GM21737 (cell line): ENCODE data around the gene PNRC1.
"Not testable (repeated sequence)": the region's sequence is repeated elsewhere in the genome, so short reads cannot be mapped to it uniquely, and the experiment has no call there.

Source experiments
- ATAC-seq: cut with Tn5 transposase; IDR thresholded peaks from one replicate; pipeline ENCODE4 v1.9.1; 2021; ENCODE audit warnings: mild to moderate bottlenecking, moderate library complexity; ENCODE audit not compliant: unreplicated experiment

PNRC1 gene

DNA sequence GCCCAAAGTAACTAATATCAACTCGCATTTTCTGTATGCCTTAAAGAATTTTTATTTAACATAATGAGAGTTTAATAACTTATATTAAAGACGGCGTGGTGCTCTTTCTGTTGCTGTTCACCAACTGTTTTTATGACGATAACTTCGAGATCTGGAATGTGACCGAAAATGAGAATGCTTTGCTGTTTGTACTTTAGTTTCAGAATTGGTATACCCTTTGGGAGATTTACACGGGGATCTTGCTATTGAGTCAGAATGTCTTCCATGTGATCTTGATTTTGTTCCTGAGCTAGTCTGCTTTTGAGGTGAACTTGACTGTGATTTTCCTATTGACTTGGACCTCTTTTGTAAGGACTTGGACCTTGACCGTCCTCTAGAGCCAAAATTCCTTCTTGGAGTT, 17.9 kb downstream of the PNRC1 start:
- no peak for ATAC-seq

DNA sequence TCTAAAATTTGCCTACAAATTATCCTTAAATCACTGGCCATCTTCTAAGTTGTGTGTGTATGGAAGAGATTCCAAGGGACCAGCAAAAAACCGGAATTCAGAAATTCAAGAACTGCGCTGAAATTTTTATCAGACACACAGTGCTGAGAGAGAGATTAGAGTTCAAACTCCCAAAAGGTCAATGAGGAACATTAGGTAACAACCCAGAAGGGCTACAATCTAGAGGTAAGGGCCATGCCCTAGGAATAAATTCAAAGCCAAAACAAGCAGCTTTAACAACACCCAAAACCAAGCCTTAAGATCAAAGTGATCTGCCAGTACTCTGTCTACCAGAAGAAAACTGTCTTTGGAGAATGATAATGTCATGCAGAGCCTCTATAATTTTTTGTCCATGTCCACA, 19.6 kb downstream of the PNRC1 start:
- ATAC-seq = no peak

DNA sequence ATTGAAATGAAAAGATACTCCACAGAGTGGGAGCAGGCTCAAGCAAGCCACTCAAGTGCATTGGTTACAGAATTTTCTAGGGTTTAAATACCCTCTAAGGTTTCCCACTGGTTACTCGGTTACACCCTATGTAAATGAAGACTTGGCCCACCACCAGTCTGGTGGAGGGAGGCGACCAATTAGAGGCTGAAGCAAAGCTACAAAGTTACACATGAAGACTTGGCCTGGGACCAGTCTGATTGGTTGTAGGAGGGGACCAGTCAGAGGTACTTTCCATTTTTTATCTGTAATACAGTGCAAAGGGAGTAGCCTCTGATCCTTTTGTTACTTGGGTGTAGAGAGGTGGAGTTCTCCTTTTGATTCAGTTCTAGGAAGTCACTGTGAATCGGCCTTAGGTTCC, 29.7 kb downstream of the PNRC1 start:
- ATAC-seq = no peak

DNA sequence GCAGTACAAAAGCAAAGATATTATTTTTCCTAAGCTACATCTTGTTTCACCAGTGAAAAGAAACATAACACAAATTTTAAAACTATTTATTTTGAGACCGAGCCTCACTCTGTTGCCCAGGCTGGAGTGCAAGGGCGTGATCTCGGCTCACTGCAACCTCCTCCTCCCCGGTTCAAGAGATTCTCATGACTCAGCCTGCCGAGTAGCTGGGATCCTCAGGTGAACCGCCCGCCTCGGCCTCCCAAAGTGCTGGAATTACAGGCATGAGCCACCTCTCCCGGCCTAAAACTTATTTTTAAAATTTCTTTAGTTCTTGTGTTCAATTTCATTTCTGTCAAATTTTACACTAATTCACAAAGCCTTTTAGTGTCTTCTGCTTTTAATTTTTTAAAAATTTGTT, 31.4 kb downstream of the PNRC1 start:
- no peak for ATAC-seq

DNA sequence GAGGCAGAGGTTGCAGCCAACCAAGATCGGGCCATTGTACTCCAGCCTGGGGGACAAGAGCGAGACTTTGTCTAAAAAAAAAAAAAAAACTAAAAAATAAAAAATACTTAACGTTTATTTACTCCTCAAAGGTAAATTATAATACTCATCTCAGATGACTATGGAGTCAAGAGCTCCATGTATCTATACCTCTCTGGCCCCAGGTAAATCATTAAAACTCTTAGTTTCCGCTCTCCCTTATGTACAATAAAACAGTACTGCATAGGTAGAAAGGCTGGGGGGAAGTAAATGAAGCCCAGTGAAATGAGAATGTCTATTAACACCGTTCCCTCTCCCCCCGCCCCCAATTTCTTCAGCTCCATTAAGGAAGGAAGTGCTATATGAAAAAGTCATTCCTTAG, 36.2 kb downstream of the PNRC1 start:
- no peak for ATAC-seq

DNA sequence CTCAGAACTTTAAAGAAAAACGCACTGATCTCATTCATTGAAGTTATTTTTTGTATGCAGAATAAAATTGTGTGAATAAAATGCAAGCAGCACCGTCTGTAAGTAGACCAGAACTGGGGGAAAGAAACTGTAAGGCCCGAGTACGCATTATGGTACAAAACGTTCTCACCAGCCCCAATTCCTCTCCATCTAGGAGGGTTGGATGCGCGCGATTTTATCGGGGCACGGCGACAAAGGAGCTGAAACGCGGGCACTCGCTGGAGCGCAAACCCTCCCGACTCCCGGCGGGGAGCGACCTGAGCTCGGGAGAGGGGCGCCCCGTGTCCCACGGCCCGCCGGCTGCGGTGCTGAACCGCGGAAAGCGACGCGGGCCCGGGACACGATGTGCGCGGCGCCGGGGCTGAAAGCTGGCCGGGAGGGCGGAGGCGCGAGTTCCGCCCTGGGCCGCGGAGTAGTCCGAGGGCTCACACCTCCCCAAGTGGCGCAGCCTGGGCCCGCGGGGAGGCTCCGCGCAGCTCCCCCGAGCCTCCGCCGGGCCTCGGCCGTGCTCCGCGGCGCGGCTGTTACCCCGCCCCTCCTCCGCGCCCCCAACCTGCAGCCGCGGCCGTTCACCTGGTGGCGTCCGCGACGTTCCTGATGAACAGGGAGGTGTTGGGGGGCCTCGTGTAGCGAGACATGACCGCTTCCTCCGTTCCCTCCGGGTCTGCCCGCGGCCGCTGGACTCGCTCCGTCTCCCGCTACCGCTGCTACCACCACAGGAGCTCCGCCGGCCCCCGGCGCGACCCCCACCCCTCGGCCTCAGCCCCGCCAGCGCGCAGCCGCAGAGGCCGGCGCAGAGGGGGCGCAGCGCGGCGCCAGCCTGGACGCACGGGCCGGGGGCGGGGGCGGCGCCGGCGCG, 36.9 kb downstream of the PNRC1 start, which contains the start of gene SRSF12:
TSS of gene SRSF12 (minus strand) at position 861 of the 898 bp plus-strand sequence. CDS start at position 677, 184 bp downstream.
- ATAC-seq = peak; percentile 61

DNA sequence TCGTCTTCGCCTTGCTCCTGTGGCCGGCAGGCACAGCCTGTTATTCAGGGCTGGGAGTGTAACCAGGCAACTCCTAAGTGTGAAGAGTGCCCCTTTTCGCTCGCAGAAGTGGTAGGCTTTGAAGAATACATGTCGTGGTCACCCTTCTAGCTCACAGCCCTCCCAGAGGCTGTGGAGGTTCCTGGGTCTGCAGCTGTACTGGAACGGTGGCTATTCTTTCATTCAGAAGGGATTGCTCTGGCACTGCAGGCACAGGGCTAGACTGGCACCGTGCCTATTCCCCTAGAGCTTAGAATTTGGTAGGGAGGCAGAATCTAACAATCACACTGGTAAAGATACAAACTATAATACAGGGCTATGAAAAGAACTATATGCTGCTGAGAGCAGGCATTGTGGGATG, 38.4 kb downstream of the PNRC1 start:
- ATAC-seq = no peak

DNA sequence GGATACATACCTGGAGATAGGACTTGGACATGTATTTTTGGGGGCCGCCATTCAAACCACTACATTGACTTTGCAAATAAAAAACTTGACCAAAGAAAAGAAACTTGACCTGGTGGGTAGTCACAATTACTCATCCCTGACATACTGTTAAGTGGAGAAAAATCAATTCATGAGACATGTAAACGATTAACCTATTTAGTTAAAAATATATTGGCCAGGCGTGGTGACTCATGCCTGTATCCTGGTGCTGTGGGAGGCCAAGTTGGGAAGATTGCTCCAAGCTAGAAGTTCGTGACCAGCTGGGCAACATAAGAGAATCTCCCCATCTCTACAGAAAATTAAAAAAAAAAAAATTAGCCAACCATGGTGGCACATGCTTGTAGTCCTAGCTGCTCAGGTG, 39.8 kb downstream of the PNRC1 start:
- ATAC-seq = no peak

DNA sequence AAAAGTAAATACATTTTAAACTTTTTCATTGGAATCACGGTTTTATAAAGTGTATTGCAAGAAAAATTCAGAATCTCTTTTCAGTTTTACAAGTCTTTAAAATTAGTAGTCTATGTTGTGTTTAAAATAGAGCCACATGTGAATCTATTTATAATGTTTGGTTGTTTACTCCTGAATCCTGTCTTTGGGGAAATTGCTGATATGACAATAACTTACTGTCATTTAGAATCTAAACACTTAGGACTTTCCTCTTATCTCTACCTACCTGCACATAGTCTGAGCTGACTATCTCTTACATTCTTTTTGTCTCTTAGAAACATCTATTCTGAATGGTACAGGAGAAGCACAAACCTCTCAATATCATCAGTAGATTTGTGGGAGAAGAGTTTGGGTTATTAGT, 41.4 kb downstream of the PNRC1 start:
- no peak for ATAC-seq

DNA sequence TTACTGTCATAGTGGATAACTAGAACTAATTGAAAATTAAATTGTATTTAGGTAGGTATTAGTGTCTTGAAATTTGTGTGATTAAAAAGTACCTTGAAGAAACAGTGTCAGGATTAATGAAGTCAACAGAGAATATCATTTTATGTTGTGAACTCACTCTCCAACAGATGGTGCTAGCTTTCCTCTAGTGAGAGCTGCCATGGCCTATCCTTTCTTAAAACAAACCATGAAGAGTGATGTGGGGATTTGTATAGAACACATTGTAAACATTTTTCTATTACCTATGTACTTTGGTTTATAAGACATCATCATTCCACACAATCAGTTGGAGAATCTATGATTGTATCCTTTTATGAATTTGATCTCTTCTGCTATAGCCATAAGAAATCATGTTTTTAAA, 42.1 kb downstream of the PNRC1 start:
- no peak for ATAC-seq

DNA sequence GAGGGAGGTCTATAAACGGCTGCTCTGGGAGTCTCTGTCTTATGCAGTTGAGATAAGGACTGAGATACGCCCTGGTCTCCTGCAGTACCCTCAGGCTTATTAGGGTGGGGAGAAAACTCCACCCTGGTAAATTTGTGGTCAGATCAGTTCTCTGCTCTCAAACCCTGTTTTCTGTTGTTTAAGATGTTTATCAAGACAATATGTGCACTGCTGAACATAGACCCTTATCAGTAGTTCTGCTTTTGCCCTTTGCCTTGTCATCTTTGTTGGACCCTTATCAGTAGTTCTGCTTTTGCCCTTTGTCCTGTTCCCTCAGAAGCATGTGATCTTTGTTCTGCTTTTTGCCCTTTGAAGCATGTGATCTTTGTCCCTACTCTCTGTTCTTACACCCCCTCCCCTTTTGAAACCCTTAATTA, 47.7 kb downstream of the PNRC1 start:
- ATAC-seq = not testable (repeated sequence)

DNA sequence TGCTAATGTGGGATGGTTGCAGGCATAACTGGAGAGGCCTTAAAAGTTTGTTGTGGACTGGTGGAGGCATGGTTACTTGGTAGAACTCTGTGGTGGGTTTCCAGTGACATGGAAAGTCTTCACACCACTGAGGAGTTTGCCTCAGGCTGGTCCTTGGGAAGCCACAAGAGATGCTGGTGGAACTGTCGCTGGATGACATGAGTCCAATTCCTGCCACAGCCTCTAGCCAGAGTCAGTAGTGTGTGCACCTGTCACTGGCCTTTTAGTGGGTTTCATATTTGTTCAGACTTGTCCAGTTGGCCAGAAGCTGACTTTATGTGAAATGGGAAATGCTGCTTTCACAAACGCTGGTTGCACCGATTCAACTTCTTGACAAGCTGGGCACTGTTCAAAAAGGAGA, 51.0 kb downstream of the PNRC1 start:
- no peak for ATAC-seq

DNA sequence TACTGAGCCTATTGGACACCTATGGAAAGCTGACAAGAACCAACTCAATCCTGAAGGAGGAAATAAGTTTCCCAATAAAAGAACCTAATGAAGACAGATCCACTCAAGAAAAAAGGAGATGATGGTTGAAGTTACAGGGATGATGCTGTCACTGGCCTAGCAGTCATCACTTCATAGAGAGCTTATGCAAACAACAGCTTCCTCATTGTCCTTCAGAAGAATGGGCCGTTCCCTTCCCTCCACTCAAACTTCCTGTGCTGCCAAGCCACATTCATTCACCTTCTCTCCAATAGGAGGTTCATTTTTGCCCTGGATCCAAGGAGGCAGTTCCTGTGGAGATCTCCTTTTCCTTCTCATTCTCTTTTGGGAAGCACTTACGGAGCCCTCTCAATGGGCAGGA, 51.5 kb downstream of the PNRC1 start:
- ATAC-seq = no peak

DNA sequence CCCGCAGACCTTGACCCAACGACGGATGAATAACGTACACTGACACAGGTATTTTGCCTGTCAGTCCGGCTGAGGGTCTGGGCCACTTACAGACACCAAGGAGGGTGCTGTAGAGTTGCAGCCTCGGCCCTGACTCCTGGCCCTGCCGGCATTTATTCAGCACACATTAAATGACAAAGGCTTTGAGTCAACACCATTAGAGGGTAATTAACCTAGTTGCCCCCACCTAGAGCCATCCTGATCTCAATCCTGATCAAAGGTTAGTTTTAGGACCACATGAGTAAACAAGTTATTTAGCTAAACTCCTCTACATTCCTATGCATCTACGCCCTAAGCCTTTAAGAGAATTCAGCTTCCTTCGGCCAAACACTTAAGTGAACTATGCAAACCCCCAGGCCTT, 53.4 kb downstream of the PNRC1 start:
- ATAC-seq = no peak

DNA sequence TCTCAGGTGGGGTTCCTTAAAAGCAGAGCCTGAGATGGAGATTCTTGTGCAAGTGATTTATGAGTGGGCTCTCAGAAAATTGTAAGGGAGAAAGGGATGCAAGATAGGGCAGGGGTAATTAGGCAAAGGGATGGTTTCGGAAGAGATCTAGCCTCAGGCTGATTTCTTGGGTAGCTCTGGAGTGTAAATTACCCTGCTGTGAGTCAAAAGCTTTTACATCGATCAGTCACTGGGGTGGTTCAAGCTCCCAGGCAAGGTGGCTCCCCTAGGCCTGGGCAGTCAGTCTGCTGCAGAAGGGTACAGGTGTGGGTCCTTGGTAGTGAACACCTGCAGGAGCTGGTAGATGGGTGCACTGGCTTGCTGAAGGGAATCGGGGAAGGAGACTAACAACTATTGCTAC, 54.2 kb downstream of the PNRC1 start:
- no peak for ATAC-seq
